GM18861 (cell line): ENCODE results near the gene NTSR2.
"Not testable (repeated sequence)": the region's sequence is repeated elsewhere in the genome, so short reads cannot be mapped to it uniquely, and the experiment has no call there.

Experiments
- ATAC-seq: cut with Tn5 transposase; IDR thresholded peaks from one replicate; pipeline ENCODE4 v1.9.1; 2021; ENCODE audit not compliant: unreplicated experiment

NTSR2 gene

GRCh38 chr2:11679486-11680181, 9.6 kb upstream of the NTSR2 start:
- no peak for ATAC-seq

GRCh38 chr2:11679016-11679415, 9.0 kb upstream of the NTSR2 start:
- no peak for ATAC-seq

GRCh38 chr2:11678306-11678960, 8.4 kb upstream of the NTSR2 start:
- ATAC-seq = no peak

- no peak for ATAC-seq
Measured at GRCh38 chr2:11677136-11678055, 7.4 kb upstream of the NTSR2 start.

- ATAC-seq = no peak
Measured at GRCh38 chr2:11676640-11677039, 6.6 kb upstream of the NTSR2 start.

- no peak for ATAC-seq
Measured at GRCh38 chr2:11675423-11676112, 5.6 kb upstream of the NTSR2 start.

GRCh38 chr2:11674983-11675382, 5.0 kb upstream of the NTSR2 start:
- no peak for ATAC-seq

GRCh38 chr2:11672407-11672806, 2.4 kb upstream of the NTSR2 start:
- no peak for ATAC-seq

GRCh38 chr2:11667866-11668637, 1.9 kb downstream of the NTSR2 start:
- ATAC-seq = no peak

- no peak for ATAC-seq
Measured at GRCh38 chr2:11667194-11667593, 2.8 kb downstream of the NTSR2 start.

- ATAC-seq = no peak
Measured at GRCh38 chr2:11665510-11666362, 4.3 kb downstream of the NTSR2 start.

GRCh38 chr2:11665028-11665427, 5.0 kb downstream of the NTSR2 start:
- no peak for ATAC-seq

- no peak for ATAC-seq
Measured at GRCh38 chr2:11663427-11663826, 6.6 kb downstream of the NTSR2 start.

GRCh38 chr2:11662882-11663281, 7.1 kb downstream of the NTSR2 start:
- no peak for ATAC-seq

- no peak for ATAC-seq
Measured at GRCh38 chr2:11661891-11662435, 8.0 kb downstream of the NTSR2 start.

GRCh38 chr2:11660396-11660795, 9.6 kb downstream of the NTSR2 start:
- not testable (repeated sequence) for ATAC-seq

- no peak for ATAC-seq
Measured at GRCh38 chr2:11659851-11660250, 10.1 kb downstream of the NTSR2 start.

- ATAC-seq = no peak
Measured at GRCh38 chr2:11659115-11659475, 10.9 kb downstream of the NTSR2 start.
